Neural crest cell (in vitro differentiated cells): ENCODE data around the gene TRIM43B. TPM values are rescaled to one million over a fixed set of nuclear protein-coding genes. Genes with fewer than 3 reads are reported as not detected.
"Not testable (repeated sequence)": the region's sequence is repeated elsewhere in the genome, so short reads cannot be mapped to it uniquely, and the experiment has no call there.

Experiments used
- DNase-seq: peaks from one replicate; pipeline ENCODE4 v3.0.0; 2021; ENCODE audit warnings: low read depth, mixed read lengths, low spot score
- H3K27ac Mint-ChIP-seq: one replicate; pipeline ENCODE4 v1.8.0; 2021; ENCODE audit warnings: mild to moderate bottlenecking, mixed read lengths; ENCODE audit not compliant: unreplicated experiment
- H3K27me3 Mint-ChIP-seq: 2 replicates; pipeline ENCODE4 v1.8.0; 2021; ENCODE audit warnings: low read depth, mild to moderate bottlenecking, mixed read lengths
- H3K36me3 Mint-ChIP-seq: 2 replicates; pipeline ENCODE4 v1.8.0; 2021; ENCODE audit warnings: low read depth, mild to moderate bottlenecking, mixed read lengths
- H3K4me1 Mint-ChIP-seq: 2 replicates; pipeline ENCODE4 v1.8.0; 2021; ENCODE audit warnings: mixed read lengths
- H3K4me3 Mint-ChIP-seq: one replicate; pipeline ENCODE4 v1.8.0; 2021; ENCODE audit warnings: mild to moderate bottlenecking, mixed read lengths
- H3K9me3 Mint-ChIP-seq: 2 replicates; pipeline ENCODE4 v1.8.0; 2021; ENCODE audit warnings: mixed read lengths
- CTCF ChIP-seq: fragments of 200-600 bp; sonication (generic); conservative IDR thresholded peaks from 2 replicates; pipeline ENCODE4 v1.5.0; 2021; ENCODE audit warnings: antibody characterized with exemption, mild to moderate bottlenecking
- long read RNA-seq: library from polyadenylated mRNA; unstranded; transcript quantifications from one replicate; pipeline ENCODE4 v2.0.0, GENCODE V29; 2020
- total RNA-seq: library from RNA; stranded (reverse); gene quantifications from 2 replicates; pipeline ENCODE4 v1.2.1, GENCODE V29; 2021

TRIM43B gene
- total RNA-seq: not detected in 2 replicates
- long read RNA-seq: 0 reads

GRCh38 chr2:95484654-95485053 lies at the start of gene TRIM43B:
Gene TRIM43B (minus strand): TSS chr2:95484754. CDS start chr2:95482714, 2,040 bp downstream.
- H3K27ac Mint-ChIP-seq, H3K27me3 Mint-ChIP-seq, H3K36me3 Mint-ChIP-seq, H3K9me3 Mint-ChIP-seq, H3K4me1 Mint-ChIP-seq, H3K4me3 Mint-ChIP-seq, DNase-seq: not testable (repeated sequence)

GRCh38 chr2:95531254-95531771 lies 46.8 kb upstream of the TRIM43B start:
- no peak for DNase-seq
- peaks cover 14% of the 10 kb centered on the region for H3K27me3 Mint-ChIP-seq
- H3K27ac Mint-ChIP-seq: no peak overlapping the region
- H3K4me3 Mint-ChIP-seq: no peak overlapping the region
- H3K4me1 Mint-ChIP-seq: no peaks in the 10 kb centered on the region
- no peaks in the 10 kb centered on the region for H3K9me3 Mint-ChIP-seq
- TF ChIP-seq CTCF: no peak
- no peaks in the 10 kb centered on the region for H3K36me3 Mint-ChIP-seq

GRCh38 chr2:95530734-95531133 lies 46.2 kb upstream of the TRIM43B start:
- DNase-seq: no peak
- H3K4me3 Mint-ChIP-seq: no peak overlapping the region
- peaks cover 9% of the 10 kb centered on the region for H3K27me3 Mint-ChIP-seq
- no peak overlapping the region for H3K27ac Mint-ChIP-seq
- no peaks in the 10 kb centered on the region for H3K9me3 Mint-ChIP-seq
- no peak for TF ChIP-seq CTCF
- H3K36me3 Mint-ChIP-seq: no peaks in the 10 kb centered on the region
- H3K4me1 Mint-ChIP-seq: no peaks in the 10 kb centered on the region

GRCh38 chr2:95526360-95527341 lies 42.1 kb upstream of the TRIM43B start:
- no peaks in the 10 kb centered on the region for H3K4me1 Mint-ChIP-seq
- no peaks in the 10 kb centered on the region for H3K36me3 Mint-ChIP-seq
- TF ChIP-seq CTCF: no peak
- H3K27me3 Mint-ChIP-seq: no peaks in the 10 kb centered on the region
- no peak overlapping the region for H3K4me3 Mint-ChIP-seq
- no peaks in the 10 kb centered on the region for H3K9me3 Mint-ChIP-seq
- H3K27ac Mint-ChIP-seq: peak overlapping the region; percentile 12
- DNase-seq: no peak

GRCh38 chr2:95525294-95526035 lies 40.9 kb upstream of the TRIM43B start:
- Mint-ChIP-seq H3K36me3 (no peaks in the 10 kb centered on the region), H3K27me3 (no peaks in the 10 kb centered on the region), H3K9me3 (no peaks in the 10 kb centered on the region), H3K27ac (no peak overlapping the region), H3K4me3 (no peak overlapping the region), H3K4me1 (no peaks in the 10 kb centered on the region)
- DNase-seq: no peak
- TF ChIP-seq CTCF: no peak
